NCI-H1930 (cell line): ENCODE measurements around the gene ABAT.

Experiments
- DNase-seq, 2 experiments: peaks; one replicate each; lab custom pipeline; 2025; lab: John Stamatoyannopoulos, UW

Gene ABAT

DNA sequence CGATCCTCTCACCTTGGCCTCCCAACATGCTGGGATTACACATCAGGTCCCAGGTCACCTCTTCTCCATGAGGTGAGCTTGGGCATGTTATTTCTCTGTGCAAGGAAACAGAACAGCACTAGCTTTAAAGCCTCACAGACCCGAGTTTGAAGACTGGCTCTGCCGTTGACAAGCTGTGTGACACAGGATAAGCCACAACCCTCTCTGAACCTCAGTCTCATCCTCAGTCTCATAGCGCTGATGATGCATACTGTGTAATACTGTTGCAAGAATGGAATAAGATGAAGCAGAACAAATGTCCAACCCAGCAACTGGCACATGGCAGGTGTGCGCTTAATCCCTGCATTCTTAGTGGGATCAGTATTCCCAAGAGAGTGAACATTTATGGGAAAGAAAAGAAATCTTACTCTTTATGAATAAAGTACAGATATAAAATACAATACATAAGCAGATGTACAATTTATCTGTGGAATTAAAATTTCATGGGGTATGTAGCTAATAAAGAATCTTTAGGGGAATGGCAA lies 43.5 kb downstream of the ABAT start:
- no peak for DNase-seq

DNA sequence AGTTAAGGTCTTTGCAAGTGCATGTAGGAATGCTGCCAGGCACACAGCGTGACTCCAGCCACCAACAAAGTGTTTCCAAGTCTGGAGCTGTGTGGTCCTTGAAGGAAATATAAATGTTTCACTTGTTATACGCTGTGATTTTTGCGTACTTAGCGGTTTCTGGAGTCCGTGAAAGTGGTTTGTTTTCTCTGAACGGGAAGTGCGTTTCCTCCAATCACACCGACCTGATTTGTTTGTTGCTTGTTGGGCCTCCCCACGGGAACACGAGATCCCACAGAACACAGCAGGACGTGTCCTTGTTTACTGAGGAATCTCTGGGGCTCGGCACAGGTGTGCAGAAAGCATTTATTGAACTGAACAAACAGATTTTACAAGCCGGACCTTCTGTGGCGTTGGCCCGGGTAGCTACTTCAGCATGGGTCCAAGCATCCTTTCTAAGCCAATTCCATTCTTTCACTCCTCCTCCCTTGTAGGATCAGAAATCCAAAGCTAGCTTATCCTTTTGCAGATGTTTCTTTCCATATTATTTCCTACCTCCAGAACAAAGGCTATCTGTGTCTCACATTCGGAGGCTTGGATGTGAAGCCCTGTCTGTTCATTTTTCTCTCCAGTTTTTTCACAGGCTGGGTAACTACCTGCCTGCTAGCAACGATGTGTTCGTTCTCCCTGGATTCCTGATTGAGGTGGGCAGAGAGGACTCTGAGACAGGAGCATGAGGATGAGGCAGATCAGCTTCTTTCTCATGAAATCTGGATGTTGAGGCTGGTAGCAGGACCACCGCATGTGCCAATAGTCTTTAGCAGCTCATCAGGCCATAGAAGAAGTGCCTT lies 44.6 kb downstream of the ABAT start:
- DNase-seq, result no peak

GRCh38 chr16:8720080-8720966 lies 45.9 kb downstream of the ABAT start:
- peak in 1 of 2 experiments; percentile 47 for DNase-seq

GRCh38 chr16:8720967-8721308 lies 46.5 kb downstream of the ABAT start:
- no peak for DNase-seq

DNA sequence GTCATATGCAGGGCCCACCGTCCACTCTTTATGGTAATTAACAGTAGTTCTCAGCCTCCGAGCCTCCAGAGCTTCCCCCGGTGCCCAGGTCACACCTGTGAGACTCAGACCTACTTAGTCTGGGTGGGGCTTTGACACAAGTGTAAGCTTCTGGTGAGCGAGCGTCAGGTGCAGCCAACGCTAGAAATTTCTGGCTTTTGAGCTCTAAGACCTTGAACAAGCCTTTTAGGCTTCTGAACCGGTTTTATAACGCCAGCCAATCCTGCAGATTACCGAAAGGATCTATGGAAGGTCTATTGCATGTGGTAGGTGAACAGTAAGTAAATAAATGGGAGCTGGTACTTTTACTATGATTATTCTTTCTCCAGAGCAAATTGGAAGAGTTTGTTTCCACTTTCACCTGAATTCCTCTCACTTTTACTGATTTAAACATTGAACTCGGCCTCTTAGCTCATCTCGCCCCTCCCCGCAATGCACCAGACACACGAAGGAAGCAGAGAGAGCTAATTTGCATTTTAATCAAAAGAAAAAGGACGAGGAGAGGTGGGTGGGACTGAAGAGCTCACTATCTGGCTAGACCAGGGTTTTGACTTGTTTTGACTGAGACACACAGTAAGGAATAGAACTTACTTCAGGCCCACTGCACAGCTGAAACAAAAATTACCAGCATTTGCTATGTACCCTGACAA lies 47.1 kb downstream of the ABAT start:
- DNase-seq, result no peak

DNA sequence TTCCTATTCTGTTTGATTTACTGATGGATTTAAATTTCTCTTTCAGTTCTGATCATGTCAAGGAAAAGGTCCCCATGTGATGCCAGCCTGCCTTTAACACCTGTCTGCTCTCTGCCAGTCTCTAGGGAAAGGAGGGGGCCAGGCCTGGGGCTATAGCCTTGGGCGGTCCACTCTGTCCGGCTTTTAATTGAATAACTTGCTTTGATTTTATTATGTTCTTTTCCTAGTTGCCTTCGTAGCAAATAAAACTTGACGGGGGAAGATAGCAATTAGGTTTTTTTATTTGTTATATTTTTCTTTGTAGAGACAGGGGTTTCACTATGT lies 47.6 kb downstream of the ABAT start:
- no peak for DNase-seq

GRCh38 chr16:8725513-8726178 lies 51.2 kb downstream of the ABAT start:
- no peak for DNase-seq

DNA sequence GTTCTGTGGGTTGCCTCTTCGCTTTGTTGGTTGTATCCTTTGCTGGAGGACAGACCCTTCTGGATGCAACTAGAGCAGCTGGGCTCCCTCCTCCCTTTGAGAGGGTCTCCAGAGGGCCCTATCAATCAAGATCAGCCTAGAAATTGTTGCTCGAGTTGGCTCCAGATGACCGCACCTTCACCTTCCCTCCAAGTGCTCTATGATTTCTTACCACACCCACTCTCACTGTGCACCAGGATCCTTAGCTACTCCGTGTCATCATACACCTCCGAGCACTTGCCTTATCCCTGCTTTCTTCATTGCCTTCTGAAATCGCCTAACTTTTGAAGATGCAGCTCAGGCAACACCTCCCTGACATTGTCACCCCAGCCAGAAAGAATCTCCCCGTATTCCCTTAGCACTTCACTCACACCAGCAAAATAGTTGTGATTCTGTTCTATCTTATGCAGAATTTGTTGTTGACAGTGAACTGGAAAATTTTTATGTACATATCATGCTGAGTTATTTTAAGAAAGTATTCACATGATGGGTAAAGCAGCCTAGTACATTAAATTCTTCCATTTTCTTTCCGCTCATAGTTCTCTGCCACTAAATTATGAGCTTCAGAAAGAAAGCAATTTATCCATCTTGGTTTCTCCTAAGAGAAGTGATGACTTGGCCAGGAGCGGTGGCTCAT lies 52.9 kb downstream of the ABAT start:
- no peak for DNase-seq

DNA sequence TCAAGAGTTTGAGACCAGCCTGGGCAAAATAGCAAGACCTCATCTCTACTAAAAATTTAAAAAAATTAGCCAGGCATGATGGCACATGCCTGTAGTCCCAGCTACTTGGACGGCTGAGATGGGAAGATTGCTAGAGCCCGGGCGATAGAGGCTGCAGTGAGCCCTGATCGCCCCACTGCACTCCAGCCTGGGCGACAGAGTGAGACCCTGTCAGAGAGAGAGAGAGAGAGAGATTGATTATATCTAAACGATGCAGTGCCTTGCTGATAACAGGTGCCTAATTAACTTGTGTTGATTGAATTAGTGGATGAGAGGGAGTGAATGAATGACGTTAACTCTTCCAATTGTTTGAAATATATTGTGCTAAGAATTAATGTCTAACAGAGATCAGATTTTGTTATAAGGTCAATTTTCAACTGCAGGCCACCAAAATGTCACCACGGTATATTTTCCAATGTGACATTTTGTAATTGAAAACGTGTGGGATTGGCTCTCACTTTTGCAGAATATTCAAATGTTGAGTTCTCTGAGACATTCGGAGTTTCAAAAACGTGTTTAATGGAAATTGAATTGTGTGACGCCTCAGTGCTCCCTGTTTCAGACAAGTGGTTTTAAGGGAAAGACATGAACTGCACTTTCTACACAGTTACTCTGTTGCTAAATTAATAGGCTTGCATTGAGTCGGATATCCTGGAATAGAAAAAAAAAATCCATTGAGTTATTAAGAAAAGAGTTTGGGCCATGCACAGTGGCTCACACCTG lies 53.6 kb downstream of the ABAT start:
- DNase-seq, result no peak

GRCh38 chr16:8729779-8730334 lies 55.4 kb downstream of the ABAT start:
- DNase-seq, result no peak

DNA sequence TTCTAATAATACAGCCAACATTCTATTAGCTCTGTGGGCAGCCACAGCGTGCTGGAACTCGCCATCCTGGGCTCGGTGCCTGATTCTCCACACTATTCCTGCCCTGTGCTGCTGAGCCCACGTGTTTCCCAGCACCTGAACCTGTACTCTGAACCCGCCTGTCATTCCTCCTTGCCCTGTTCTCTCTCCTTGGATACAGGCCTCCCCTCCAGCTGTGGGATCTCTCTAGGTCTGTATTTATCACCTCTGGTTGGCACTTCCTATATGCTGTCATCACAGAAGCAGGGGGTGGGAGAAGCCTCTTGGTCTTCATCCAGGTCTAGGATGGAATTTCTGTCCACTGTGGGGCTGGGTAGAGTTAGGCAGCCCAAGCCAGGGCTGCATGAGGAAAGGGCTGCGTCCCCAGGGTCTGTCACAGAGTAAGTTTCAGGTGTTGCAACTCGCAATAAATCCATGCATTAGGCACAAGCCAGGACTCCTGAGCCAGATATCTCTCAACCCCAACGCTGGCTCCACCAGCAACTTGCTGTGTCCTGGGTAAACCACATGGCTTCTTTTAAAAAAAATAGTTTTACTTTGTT lies 56.0 kb downstream of the ABAT start:
- DNase-seq, result no peak

DNA sequence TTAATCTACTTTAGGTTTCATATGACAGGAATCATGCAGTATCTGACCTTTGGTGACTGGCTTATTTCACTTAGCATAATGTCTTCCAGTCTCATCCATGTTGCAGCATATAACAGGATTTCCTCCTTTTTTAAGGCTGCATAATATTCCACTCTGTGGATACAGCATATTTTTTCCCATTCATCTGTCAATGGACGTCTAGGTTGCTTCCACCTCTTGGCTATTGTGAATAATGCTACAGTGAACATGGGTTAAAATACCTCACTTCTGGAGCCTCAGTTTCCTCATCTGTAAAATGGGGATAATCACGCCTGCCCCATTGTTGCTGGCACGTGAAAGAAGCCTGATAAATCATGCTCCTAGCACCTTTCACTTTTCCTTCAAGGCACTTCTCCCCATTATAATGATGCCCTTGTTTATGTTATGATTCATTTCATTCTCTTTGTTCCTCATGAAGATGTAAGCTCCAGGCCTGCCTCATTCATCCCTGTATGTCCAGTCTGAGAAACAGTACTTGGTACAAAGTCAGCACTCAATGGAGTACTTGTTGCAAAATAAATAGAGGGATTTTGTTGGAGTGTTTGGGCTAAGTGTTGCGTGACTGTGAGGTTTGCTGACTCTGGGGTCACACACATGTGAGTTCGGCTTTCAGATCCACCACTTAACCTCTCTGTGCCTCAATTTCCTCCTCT lies 59.6 kb downstream of the ABAT start:
- DNase-seq, result no peak

- no peak for DNase-seq
These were observed 61.2 kb downstream of the ABAT start for GRCh38 chr16:8735574-8735973.

DNA sequence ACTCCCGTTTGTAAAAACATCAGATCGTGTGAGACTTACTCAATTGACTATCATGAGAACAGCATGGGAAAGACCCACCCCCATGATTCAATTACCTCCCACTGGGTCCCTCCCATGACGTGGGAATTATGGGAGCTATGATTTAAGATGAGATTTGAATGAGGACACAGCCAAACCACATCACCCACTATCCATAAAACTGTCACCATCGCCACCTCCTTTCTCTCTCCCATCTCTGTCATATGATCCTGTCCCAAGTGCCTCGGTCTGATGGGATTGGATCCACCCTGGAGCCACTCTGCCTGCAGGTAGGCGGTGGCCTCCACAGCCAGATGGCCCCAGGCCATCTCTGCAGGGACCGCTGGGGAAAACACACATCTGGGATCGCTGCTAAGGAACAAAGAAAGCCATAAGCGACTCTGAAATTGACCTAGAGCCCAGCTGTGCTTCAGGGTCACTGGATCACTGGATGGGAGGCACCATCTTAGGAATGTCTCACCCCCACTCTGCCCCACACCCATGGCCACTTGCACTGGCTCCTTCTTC lies 61.8 kb downstream of the ABAT start:
- DNase-seq, result no peak

GRCh38 chr16:8739151-8739550 lies 64.7 kb downstream of the ABAT start:
- no peak for DNase-seq

- no peak for DNase-seq
These were observed 65.7 kb downstream of the ABAT start for GRCh38 chr16:8739989-8740704.

DNA sequence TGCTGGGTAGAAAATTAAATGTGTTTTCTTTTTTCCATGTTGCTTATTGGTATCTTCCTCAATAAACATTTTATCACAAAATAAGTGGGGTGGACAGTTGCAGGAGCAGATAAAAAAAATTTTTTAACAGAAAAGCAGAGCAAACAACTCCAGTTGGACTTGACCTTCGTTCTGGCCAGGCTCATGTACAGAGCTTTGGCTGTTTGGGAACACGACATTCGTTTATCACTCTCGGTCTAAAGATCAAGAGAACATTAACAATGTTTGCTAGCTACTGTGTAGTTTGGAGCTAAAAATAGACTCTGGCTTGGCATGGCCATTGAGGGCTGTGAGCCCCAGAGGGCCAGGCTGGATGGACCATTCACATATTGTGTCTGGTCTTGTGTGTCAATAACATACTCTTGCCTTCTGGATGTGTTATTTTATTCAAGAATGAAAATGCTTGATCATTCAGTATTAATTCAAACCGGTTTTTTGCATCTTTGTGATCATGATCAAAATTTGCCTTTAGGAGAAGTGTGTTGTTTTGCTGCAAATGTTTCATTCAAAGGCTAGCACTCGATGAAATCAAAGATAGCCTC lies 66.4 kb downstream of the ABAT start:
- DNase-seq, result no peak

- no peak for DNase-seq
These were observed 67.2 kb downstream of the ABAT start for GRCh38 chr16:8741636-8742035.
